Activated naive CD4-positive, alpha-beta T cell treated with anti-CD3 and anti-CD28 coated beads, Interleukin-2, amount 50 U/mL, for 24 hours (primary cell): ENCODE data around the gene DHX57.

Source experiments
- H3K27ac Mint-ChIP-seq: one replicate; pipeline ENCODE4 v1.8.0; 2021; ENCODE audit warnings: mild to moderate bottlenecking, mixed read lengths
- H3K27me3 Mint-ChIP-seq: one replicate; pipeline ENCODE4 v1.8.0; 2021; ENCODE audit warnings: mixed read lengths
- H3K36me3 Mint-ChIP-seq: one replicate; pipeline ENCODE4 v1.8.0; 2021; ENCODE audit warnings: mixed read lengths
- H3K4me1 Mint-ChIP-seq: one replicate; pipeline ENCODE4 v1.8.0; 2021; ENCODE audit warnings: mixed read lengths
- H3K4me3 Mint-ChIP-seq: one replicate; pipeline ENCODE4 v1.8.0; 2021; ENCODE audit warnings: mild to moderate bottlenecking, mixed read lengths
- H3K9me3 Mint-ChIP-seq: one replicate; pipeline ENCODE4 v1.8.0; 2021; ENCODE audit warnings: mixed read lengths

DHX57 gene

DNA sequence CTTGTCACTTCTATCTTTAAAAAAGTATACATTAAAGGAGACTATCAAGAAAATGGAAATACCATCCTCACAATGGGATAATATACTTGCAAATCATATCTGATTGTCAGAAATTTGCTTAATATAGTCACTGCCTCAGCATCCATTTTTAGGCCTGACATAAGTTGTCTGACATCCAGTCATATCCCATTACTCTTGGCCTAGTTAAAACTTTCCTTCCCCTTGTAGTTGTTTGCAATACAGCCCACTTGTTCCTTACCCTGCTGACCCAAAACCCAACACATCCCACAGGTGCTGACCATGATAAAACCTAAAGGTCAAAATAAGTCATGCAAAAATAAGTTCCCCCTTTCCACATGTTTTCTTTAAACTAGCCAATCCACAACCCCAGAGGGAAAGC is 10.3 kb upstream of the DHX57 start:
- Mint-ChIP-seq H3K27me3 (no peaks in the 10 kb centered on the region), H3K4me1 (no peaks in the 10 kb centered on the region), H3K9me3 (no peaks in the 10 kb centered on the region), H3K36me3 (peaks cover 6% of the 10 kb centered on the region), H3K27ac (no peak overlapping the region), H3K4me3 (no peak overlapping the region)

DNA sequence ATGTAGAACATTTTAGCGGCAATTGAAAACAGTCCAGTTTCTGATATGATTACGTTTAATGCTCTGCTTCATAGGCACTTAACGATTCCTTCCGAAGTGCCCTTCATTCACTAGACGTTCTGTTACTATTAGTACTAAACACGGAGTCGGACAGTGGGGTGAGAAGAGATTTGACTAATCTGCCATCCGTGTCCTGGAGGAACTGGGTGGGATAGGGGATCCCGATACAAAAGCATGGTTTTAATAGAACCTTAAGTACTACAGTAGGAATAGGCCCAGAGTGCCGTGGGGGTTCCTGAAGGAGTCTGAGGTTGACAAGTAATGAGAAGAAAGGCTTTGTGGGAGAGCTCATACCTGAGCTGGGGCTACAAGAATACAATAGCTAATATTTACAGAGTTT is 673 bp upstream of the DHX57 start:
- Mint-ChIP-seq H3K27me3 (no peaks in the 10 kb centered on the region), H3K4me1 (peaks cover 36% of the 10 kb centered on the region), H3K27ac (peak overlapping the region; percentile 95), H3K9me3 (peaks cover 7% of the 10 kb centered on the region), H3K36me3 (peaks cover 15% of the 10 kb centered on the region), H3K4me3 (peak overlapping the region; percentile 99)

DNA sequence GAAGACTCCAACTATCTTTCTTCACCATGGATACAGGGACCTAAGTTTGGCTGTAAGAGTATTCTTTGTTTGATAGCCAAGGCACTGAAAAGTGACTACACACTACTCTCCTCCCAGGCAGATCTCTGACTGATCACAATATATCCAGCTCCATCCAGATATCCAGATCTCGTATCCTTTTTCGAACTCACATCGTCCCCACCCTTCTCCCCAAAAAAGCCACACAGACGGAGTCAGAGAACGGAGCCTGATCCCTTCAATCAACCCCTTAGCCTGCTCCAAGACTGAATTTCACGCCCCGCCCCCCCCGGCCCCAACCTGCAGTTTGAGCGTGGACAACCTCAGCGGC is 533 bp downstream of the DHX57 start:
- no peaks in the 10 kb centered on the region for H3K27me3 Mint-ChIP-seq

DNA sequence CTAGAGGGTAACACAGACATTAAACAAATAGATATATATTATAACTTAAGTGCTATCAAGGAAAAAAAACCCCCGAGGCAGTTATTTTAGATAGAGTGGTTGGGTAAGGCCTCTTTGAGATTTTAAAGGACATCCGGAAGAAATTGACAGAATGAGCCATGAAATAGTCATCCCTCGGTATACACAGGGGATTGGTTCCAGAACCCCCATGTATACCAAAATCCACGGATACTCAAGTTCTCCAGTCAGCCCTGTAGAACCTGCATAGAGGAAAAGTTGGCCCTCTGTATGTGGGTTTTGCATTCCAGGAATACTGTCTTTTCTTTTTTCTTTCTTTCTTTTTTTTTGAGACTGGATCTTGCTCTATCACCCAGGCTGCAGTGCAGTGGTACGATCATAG is 2.0 kb downstream of the DHX57 start:
- H3K4me3 Mint-ChIP-seq = peak overlapping the region; percentile 51

More for the DNA sequence above, 533 bp downstream of the DHX57 start:
- peaks cover 9% of the 10 kb centered on the region for H3K9me3 Mint-ChIP-seq
- H3K36me3 Mint-ChIP-seq = peaks cover 16% of the 10 kb centered on the region
- peaks cover 36% of the 10 kb centered on the region for H3K4me1 Mint-ChIP-seq
- H3K4me3 Mint-ChIP-seq = peak overlapping the region; percentile 99
- peak overlapping the region; percentile 95 for H3K27ac Mint-ChIP-seq

DNA sequence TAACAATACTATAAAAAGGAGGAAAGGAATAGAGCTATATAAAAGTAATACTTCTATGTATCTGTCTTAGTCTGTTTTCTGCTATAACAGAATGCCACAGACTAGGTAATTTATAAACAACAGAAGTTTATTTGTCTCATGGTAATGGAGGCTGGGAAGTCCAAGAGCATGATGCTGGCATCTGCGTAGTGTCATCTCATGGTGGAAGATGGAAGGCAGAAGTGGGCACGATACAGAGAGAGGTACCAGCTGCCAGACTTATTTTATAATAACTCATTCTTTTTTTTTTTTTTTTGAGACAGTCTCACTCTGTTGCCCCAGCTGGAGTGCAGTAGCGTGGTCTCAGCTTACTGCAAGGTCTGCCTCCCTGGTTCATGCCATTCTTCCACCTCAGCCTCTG is 4.3 kb downstream of the DHX57 start:
- H3K27ac Mint-ChIP-seq = no peak overlapping the region
- H3K4me1 Mint-ChIP-seq = peaks cover 33% of the 10 kb centered on the region
- H3K4me3 Mint-ChIP-seq = no peak overlapping the region
- H3K36me3 Mint-ChIP-seq = peaks cover 33% of the 10 kb centered on the region
- H3K27me3 Mint-ChIP-seq = no peaks in the 10 kb centered on the region
- H3K9me3 Mint-ChIP-seq = peaks cover 15% of the 10 kb centered on the region

More for the DNA sequence above, 2.0 kb downstream of the DHX57 start:
- Mint-ChIP-seq H3K36me3 (peaks cover 28% of the 10 kb centered on the region), H3K9me3 (peaks cover 15% of the 10 kb centered on the region), H3K4me1 (peaks cover 36% of the 10 kb centered on the region), H3K27ac (no peak overlapping the region), H3K27me3 (no peaks in the 10 kb centered on the region)

DNA sequence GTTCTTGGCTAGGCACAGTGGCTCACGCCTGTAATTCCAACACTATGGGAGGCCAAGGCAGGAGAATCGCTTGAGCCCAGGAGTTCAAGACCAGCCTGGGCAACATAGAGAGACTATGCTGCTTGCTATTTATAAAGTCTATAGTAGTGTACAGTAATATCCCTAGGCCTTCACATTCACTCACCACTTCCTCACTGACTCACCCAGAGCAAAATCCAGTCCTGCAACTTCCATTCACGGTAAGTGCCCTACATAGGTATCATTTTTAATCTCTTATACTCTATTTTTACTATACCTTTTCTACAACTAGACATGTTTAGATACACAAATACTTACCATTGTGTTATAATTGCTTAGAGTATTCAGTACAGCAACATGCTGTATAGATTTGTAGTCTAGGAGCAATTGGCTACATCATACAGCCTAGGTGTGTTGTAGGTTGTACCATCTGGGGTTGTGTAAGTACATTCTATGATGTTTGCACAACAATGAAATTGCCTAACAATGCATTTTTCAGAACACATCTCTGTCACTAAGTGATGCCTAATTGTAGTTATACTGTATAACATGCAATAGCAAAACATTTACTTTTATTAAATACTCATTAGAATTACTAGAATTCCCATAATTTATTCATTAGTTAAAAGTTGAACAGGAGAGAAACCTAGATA is 8.8 kb downstream of the DHX57 start:
- Mint-ChIP-seq H3K4me1 (no peaks in the 10 kb centered on the region), H3K27ac (no peak overlapping the region), H3K36me3 (peaks cover 35% of the 10 kb centered on the region), H3K9me3 (peaks cover 8% of the 10 kb centered on the region), H3K27me3 (no peaks in the 10 kb centered on the region), H3K4me3 (no peak overlapping the region)

DNA sequence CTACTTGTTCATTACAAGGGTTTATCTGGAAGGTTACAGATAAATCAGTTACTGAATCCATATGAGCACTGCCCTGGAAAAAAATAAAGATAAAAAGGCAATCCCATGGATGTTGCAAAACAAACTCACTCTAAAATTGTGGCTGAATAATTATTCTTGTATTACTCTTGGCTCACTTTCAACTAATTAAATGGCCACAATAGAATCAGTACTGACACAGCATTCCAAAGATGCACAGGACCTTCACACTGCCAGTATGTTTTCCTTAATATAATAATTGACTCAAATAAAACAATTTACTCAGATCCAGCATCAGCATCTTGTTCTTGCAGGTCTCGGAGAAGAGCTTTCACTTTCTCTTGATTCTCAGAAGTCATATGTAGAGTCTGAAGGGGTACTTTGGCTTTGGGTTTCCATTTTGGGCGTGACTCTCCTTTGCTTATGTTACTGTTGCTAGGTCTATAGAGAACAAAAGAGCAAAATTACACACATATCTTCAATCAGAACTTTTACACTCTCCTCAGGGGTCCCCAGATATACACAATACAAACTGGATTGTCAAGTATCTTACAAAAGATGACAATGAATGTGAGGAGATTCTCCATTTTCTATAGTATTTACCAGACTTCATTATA is 12.6 kb downstream of the DHX57 start:
- no peaks in the 10 kb centered on the region for H3K9me3 Mint-ChIP-seq
- H3K27ac Mint-ChIP-seq = no peak overlapping the region
- H3K4me1 Mint-ChIP-seq = no peaks in the 10 kb centered on the region
- no peaks in the 10 kb centered on the region for H3K27me3 Mint-ChIP-seq
- H3K36me3 Mint-ChIP-seq = peaks cover 35% of the 10 kb centered on the region
- no peak overlapping the region for H3K4me3 Mint-ChIP-seq

DNA sequence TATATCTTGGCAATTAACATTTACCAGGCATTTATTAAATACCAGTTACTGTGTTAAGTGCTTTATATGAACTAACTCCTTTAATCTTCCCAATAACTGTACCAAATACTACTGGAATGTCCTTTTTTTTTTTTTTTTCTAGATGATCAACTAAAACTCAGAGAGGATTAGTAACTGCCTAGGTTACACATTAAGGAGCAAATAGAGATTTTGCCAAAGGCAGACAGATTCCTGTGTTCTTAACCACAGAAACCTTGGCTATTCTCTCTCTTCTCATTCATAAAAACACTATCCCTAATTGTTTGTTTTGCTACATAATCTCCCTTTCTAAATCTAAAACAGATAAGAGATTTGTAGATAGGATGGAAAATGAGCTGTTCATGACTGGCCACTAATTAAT is 13.3 kb downstream of the DHX57 start:
- Mint-ChIP-seq H3K27ac (no peak overlapping the region), H3K4me1 (no peaks in the 10 kb centered on the region), H3K27me3 (no peaks in the 10 kb centered on the region), H3K9me3 (no peaks in the 10 kb centered on the region), H3K4me3 (no peak overlapping the region), H3K36me3 (peaks cover 31% of the 10 kb centered on the region)

DNA sequence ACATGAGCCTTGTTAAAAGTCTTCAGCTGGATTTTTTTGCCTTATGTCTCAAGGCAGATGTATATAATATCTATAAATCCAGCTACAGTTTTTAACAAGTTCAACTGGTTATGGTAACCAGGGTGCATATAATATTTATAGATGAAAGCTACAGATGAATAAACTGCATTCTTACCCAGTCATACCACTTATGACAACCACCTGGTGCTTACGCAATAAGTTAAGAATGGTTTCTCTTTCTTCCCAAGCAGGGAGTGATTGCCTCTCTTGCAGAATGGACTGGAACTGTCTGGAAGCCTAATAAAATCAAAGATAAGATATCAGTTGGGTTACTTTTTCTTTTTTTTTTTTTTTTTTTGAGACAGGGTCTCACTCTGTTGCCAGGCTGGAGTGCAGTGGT is 19.6 kb downstream of the DHX57 start:
- Mint-ChIP-seq H3K4me3 (no peak overlapping the region), H3K9me3 (no peaks in the 10 kb centered on the region), H3K4me1 (no peaks in the 10 kb centered on the region), H3K27me3 (no peaks in the 10 kb centered on the region), H3K27ac (no peak overlapping the region), H3K36me3 (peaks cover 27% of the 10 kb centered on the region)

DNA sequence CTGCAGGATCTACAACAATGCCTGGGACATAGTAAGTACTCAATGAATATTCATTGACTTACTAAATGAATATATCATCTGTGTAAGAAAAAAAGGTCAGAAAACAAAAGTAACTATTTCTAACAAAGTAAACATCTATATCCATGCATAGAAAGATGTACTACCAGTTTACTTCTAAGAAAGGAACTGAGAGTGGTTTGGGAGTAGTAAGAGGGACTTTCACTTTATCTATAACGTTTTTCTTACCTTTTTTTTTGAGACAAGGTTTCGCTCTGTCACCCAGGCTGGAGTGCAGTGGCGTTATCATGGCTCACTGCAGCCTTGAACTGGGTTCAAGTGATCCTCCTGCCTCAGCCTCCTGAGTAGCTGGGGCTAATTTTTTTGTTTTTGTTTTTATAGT is 25.7 kb downstream of the DHX57 start:
- Mint-ChIP-seq H3K4me1 (no peaks in the 10 kb centered on the region), H3K27ac (no peak overlapping the region), H3K27me3 (no peaks in the 10 kb centered on the region), H3K36me3 (peaks cover 25% of the 10 kb centered on the region), H3K4me3 (no peak overlapping the region), H3K9me3 (no peaks in the 10 kb centered on the region)

DNA sequence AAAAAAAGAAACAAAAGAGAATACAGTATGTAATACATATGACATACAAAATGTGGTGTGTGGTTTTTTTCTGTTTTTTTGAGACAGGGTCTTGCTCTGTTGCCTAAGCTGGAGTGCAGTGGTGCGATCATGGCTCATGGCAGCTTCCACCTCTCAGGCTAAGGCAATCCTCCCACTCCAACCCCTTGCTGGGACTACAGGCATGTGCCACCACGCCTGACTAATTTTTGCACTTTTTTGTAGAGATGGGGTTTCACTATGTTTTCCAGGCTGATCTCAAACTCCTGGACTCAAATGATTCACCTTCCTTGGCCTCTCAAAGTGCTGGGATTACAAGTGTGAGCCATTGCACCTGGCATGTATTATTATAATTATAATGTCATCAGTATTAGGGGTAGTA is 38.9 kb downstream of the DHX57 start:
- H3K4me1 Mint-ChIP-seq = no peaks in the 10 kb centered on the region
- H3K4me3 Mint-ChIP-seq = no peak overlapping the region
- H3K27ac Mint-ChIP-seq = no peak overlapping the region
- no peaks in the 10 kb centered on the region for H3K9me3 Mint-ChIP-seq
- peaks cover 12% of the 10 kb centered on the region for H3K36me3 Mint-ChIP-seq
- H3K27me3 Mint-ChIP-seq = no peaks in the 10 kb centered on the region

DNA sequence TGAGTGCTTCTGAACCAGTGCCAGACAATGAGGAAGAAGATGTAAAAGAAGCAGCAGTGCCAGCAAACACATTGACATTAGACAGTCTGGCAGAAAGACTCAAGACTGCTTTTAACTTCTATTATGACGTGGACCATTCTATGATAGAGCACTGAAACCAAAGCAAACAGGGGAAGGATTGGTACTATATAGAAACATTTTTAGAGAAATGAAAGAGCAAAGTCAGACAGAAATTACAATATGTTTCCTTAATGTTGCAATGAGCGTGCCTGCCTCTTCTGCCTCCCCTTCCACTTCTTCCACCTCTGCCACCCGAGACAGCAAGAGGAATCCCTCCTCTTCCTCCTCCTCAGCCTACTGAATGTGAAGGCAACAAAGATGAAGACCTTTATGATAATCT is 39.7 kb downstream of the DHX57 start:
- H3K9me3 Mint-ChIP-seq = no peaks in the 10 kb centered on the region
- no peaks in the 10 kb centered on the region for H3K27me3 Mint-ChIP-seq
- H3K4me3 Mint-ChIP-seq = no peak overlapping the region
- H3K4me1 Mint-ChIP-seq = no peaks in the 10 kb centered on the region
- no peak overlapping the region for H3K27ac Mint-ChIP-seq
- peaks cover 9% of the 10 kb centered on the region for H3K36me3 Mint-ChIP-seq

DNA sequence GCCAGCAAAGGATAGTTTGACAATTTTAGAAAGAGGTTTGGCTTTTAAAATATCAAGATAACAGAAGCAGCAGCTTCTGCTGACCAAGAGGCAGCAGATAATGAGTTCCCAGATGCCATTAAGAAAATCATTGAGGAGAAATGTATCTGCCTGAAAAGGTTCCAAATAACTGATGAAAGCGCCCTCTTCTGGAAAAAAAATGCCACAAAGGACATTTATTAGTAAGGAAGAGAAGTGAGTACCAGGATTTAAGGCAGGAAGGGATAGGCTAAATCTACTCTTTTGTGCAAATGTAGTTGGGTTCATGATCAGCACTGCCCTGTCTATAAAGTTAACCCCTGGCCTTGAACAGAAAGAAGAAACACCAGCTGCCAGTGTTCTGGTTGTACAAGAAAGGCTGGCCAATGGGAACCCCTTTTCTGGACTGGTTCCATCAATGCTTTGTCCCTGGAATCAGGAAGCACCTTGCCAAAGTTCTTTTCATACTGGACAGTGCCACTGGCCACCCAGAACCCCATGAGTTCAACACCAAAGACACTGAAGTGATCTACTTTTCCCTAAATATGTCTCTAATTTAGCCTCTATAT is 40.6 kb downstream of the DHX57 start:
- no peak overlapping the region for H3K4me3 Mint-ChIP-seq

DNA sequence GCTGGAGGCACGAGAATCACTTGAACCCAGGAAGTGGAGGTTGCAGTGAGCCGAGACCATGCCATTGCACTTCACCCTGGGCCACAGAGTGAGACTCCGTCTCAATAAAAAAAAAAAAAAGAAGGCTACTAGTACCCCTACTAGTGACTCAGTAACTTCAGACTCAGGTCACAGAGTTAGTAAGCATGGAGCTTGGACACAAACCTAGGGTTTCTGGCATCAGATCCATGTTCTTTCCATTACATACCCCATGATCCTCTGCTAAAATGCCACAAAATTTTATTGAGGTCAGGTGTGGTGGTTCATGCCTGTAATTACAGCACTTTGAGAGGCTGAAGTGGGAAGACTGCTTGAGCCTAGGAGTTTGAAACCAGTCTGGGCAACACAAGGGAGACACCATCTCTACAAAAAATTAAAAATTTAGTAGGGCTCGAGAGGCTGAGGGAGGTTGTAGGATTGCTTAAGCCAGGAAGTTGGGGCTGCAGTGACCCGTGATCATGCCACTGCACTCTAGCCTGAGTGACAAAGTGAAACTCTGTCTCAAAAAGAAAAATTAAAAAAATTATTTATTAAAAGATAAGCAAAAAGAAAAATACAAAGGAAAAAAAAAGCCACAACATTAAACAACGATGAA is 45.1 kb downstream of the DHX57 start:
- Mint-ChIP-seq H3K36me3 (peaks cover 17% of the 10 kb centered on the region), H3K4me1 (peaks cover 3% of the 10 kb centered on the region), H3K4me3 (no peak overlapping the region)

More for the DNA sequence above, 40.6 kb downstream of the DHX57 start:
- no peaks in the 10 kb centered on the region for H3K9me3 Mint-ChIP-seq
- no peaks in the 10 kb centered on the region for H3K27me3 Mint-ChIP-seq
- no peaks in the 10 kb centered on the region for H3K4me1 Mint-ChIP-seq
- H3K27ac Mint-ChIP-seq = no peak overlapping the region
- H3K36me3 Mint-ChIP-seq = peaks cover 9% of the 10 kb centered on the region

DNA sequence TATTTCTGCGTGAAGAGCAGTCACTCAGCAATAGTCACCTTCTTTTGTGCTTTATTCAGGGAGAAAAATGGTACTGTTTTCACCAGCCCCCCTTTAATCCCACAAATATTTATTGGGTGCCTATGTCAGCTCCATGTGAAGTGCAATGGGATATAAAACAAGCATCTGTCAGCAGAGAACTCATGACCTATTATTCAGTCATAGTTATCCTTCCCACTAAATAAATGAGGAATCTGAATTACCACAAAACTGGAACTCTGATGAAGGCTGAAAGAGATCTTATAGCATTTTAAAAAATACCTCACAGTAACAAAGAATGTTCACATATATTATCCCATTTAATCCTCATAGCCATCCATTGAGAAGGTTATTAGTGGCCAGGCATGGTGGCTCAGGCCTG is 45.8 kb downstream of the DHX57 start:
- no peak overlapping the region for H3K4me3 Mint-ChIP-seq

More for the DNA sequence above, 45.1 kb downstream of the DHX57 start:
- Mint-ChIP-seq H3K27ac (no peak overlapping the region), H3K9me3 (no peaks in the 10 kb centered on the region), H3K27me3 (no peaks in the 10 kb centered on the region)

DNA sequence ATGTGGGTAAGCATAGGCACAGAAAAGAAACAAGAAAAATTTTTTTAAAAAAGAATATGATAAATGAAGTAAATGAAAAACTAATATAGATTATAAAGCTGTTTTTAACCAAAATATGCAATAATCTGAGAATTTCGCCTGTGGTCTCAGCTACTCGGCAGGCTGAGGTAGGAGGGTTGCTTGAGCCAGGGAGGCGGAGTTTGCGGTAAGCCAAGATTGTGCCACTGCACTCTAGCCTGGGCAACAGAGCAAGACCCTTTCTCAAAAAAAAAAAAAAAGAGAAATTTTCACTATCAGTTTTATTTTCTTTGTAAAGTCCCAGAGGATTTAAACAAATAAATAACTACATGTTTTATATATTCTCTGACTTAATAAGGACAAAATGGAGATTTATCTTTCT is 47.3 kb downstream of the DHX57 start:
- Mint-ChIP-seq H3K9me3 (no peaks in the 10 kb centered on the region), H3K4me1 (peaks cover 3% of the 10 kb centered on the region), H3K27ac (no peak overlapping the region), H3K4me3 (no peak overlapping the region), H3K36me3 (peaks cover 17% of the 10 kb centered on the region), H3K27me3 (no peaks in the 10 kb centered on the region)

More for the DNA sequence above, 45.8 kb downstream of the DHX57 start:
- Mint-ChIP-seq H3K9me3 (no peaks in the 10 kb centered on the region), H3K27me3 (no peaks in the 10 kb centered on the region), H3K36me3 (peaks cover 17% of the 10 kb centered on the region), H3K27ac (no peak overlapping the region), H3K4me1 (peaks cover 3% of the 10 kb centered on the region)
